Endothelial cell of umbilical vein (primary cell): ENCODE measurements around the gene XRRA1. TPM values are rescaled to one million over a fixed set of nuclear protein-coding genes. Genes with fewer than 3 reads are reported as not detected.

ENCODE experiments used
- BruUV-seq: library from RNA; stranded (reverse); fragments of 400-500 nt; replicated peaks from 2 replicates; lab custom pipeline; 2021; lab: Mats Ljungman, UMichigan
- CTCF ChIA-PET: fragments of 300-600, 350-600 bp; sonication (Branson Sonifier 250); formaldehyde crosslinking; loops from one replicate; lab custom pipeline; 2021; ENCODE audit warnings: antibody characterized with exemption, inconsistent platforms; lab: Charles Lee
- POLR2A ChIA-PET: fragments of 300-600, 350-600 bp; sonication (Branson Sonifier 250); formaldehyde crosslinking; loops from one replicate; lab custom pipeline; 2021; ENCODE audit warnings: antibody characterized with exemption, inconsistent platforms; lab: Charles Lee
- DNase-seq: peaks from one replicate; pipeline ENCODE4 v3.0.0-alpha.2; 2011; ENCODE audit warnings: low read depth, low spot score
- FAIRE-seq: peaks from 2 replicates; lab custom pipeline; 2011; peaks lifted over from hg19 to GRCh38; lab: Jason Lieb, UNC
- H2AFZ ChIP-seq: 2 replicates; pipeline ENCODE4 v1.6.0; 2012; ENCODE audit warnings: low read depth, low read length, control low read depth, inconsistent platforms
- H3K27ac ChIP-seq: 2 replicates; pipeline ENCODE4 v1.5.1; 2011; ENCODE audit warnings: low read depth, mild to moderate bottlenecking, control low read depth, low read length, moderate library complexity; ENCODE audit not compliant: insufficient read depth
- H3K27me3 ChIP-seq, 2 experiments: 2 replicates each; pipeline versions ENCODE4 v1.6.0 to v1.6.1; 2011; ENCODE audit warnings: low read length in 2 of 2, mixed read lengths in 1 of 2; ENCODE audit not compliant: control insufficient read depth in 2 of 2, insufficient read depth in 2 of 2
- H3K36me3 ChIP-seq, 2 experiments: 2 replicates in 1 of 2; 3 replicates in 1 of 2; pipeline ENCODE4 v1.5.1; 2011; ENCODE audit warnings: low read length in 2 of 2, mild to moderate bottlenecking in 1 of 2, moderate library complexity in 1 of 2; ENCODE audit not compliant: control insufficient read depth in 2 of 2, insufficient read depth in 2 of 2; ENCODE audit errors: extremely low read depth in 1 of 2
- H3K4me1 ChIP-seq: 3 replicates; pipeline ENCODE4 v1.5.1; 2011; ENCODE audit warnings: mild to moderate bottlenecking, low read length; ENCODE audit not compliant: control insufficient read depth, insufficient read depth; ENCODE audit errors: extremely low read depth
- H3K4me2 ChIP-seq: 2 replicates; pipeline ENCODE4 v1.6.1; 2011; ENCODE audit warnings: low read length, control low read depth, mixed read lengths; ENCODE audit not compliant: insufficient read depth
- H3K4me3 ChIP-seq, 3 experiments: fragments of 200-600 bp in 1 of 3; sonication (generic), shearing (Covaris generic) in 1 of 3; replicated peaks in 1 of 3; 2 replicates each; pipeline ENCODE4 v1.5.1; 2011 to 2016; ENCODE audit warnings: control low read depth in 3 of 3, low read length in 3 of 3, mild to moderate bottlenecking in 2 of 3, inconsistent platforms in 1 of 3, low read depth in 1 of 3, moderate library complexity in 1 of 3; ENCODE audit not compliant: insufficient read depth in 1 of 3
- H3K79me2 ChIP-seq: 2 replicates; pipeline ENCODE4 v1.6.0; 2012; ENCODE audit warnings: low read length, inconsistent platforms; ENCODE audit not compliant: control insufficient read depth, insufficient read depth
- H3K9ac ChIP-seq: replicated peaks from 2 replicates; pipeline ENCODE3; 2011; ENCODE audit warnings: low read length, control low read depth; ENCODE audit not compliant: insufficient read depth; ENCODE audit errors: extremely low read depth
- H3K9me1 ChIP-seq: replicated peaks from 3 replicates; pipeline ENCODE4 v1.6.0; 2011; ENCODE audit warnings: mild to moderate bottlenecking, low read length; ENCODE audit not compliant: control insufficient read depth, insufficient read depth; ENCODE audit errors: extremely low read depth
- H3K9me3 ChIP-seq: replicated peaks from 2 replicates; pipeline ENCODE4 v1.5.1; 2012; ENCODE audit warnings: low read length, inconsistent platforms; ENCODE audit not compliant: control insufficient read depth, insufficient read depth
- H4K20me1 ChIP-seq: replicated peaks from 2 replicates; pipeline ENCODE3; 2011; ENCODE audit warnings: mild to moderate bottlenecking, low read length; ENCODE audit not compliant: control insufficient read depth, insufficient read depth; ENCODE audit errors: extremely low read depth
- CTCF ChIP-seq, 2 donors: IDR thresholded peaks; 1 replicate in 1 of 2; 2 replicates in 1 of 2; pipeline ENCODE4 v1.5.1; 2011; ENCODE audit warnings: low read length in 2 of 2, mild to moderate bottlenecking in 2 of 2, moderate library complexity in 2 of 2, control low read depth in 1 of 2, inconsistent platforms in 1 of 2, low read depth in 1 of 2; ENCODE audit not compliant: insufficient read depth in 1 of 2; ENCODE audit errors: extremely low read depth in 1 of 2
- EZH2 ChIP-seq: IDR thresholded peaks from 2 replicates; pipeline ENCODE4 v1.6.1; 2012; ENCODE audit warnings: borderline replicate concordance, low read depth, mild to moderate bottlenecking, moderate library complexity, low read length, inconsistent platforms; ENCODE audit not compliant: severe bottlenecking
- FOS ChIP-seq: IDR thresholded peaks from 2 replicates; pipeline ENCODE4 v1.6.1; 2011; ENCODE audit warnings: mild to moderate bottlenecking, low read length, moderate library complexity, borderline replicate concordance; ENCODE audit not compliant: insufficient read depth
- GATA2 ChIP-seq: IDR thresholded peaks from 2 replicates; pipeline ENCODE4 v1.7.0; 2011; ENCODE audit warnings: low read depth, mild to moderate bottlenecking, moderate library complexity, mixed read lengths, low read length; ENCODE audit not compliant: insufficient read length, insufficient read depth
- JUN ChIP-seq: IDR thresholded peaks from 2 replicates; pipeline ENCODE4 v1.6.1; 2011; ENCODE audit warnings: borderline replicate concordance, low read depth; ENCODE audit not compliant: insufficient read length, insufficient read depth
- MAX ChIP-seq: IDR thresholded peaks from 2 replicates; pipeline ENCODE4 v1.6.1; 2011; ENCODE audit not compliant: insufficient read depth, insufficient read length
- MYC ChIP-seq: IDR thresholded peaks from one replicate; pipeline ENCODE4 v1.6.1; 2011; ENCODE audit warnings: mild to moderate bottlenecking, low read depth, low read length
- POLR2A ChIP-seq: IDR thresholded peaks from 2 replicates; pipeline ENCODE4 v1.6.1; 2012; ENCODE audit warnings: low read depth, mild to moderate bottlenecking, control low read depth, low read length
- dilution Hi-C: fragments of 300-500 bp; cut with MboI; formaldehyde crosslinking; loops from one replicate; pipeline ENCODE4 v1.15.0; 2019; ENCODE audit warnings: low sequenced_read_pairs; ENCODE audit not compliant: extremely low pct_ligation_motif_present
- intact Hi-C: fragments of 100-400 bp; cut with micrococcal nuclease; formaldehyde crosslinking; loops from one replicate; pipeline ENCODE4 v1.10.0; 2022
- polyA plus RNA-seq, 4 experiments: library from polyadenylated mRNA; depleted of rRNA in 3 of 4; stranded (reverse) in 3 of 4; unstranded in 1 of 4; fragments of >200 nt; gene quantifications; 2 replicates each; pipeline versions ENCODE4 v1.2.1 to v1.2.3, GENCODE V29; 2011 to 2012; ENCODE audit warnings: missing spikeins in 1 of 4
- total RNA-seq: library from RNA; stranded (reverse); gene quantifications from 2 replicates; pipeline ENCODE4 v1.2.3, GENCODE V29; 2021

XRRA1 gene
- total and polyA plus RNA-seq, 2 donors (not counting 3 experiments of a cell fraction or from before 2014, with no cell fraction given): 8.6 to 11.2 TPM

- Histone ChIP-seq H3K9me1 (no peaks in the 10 kb centered on the region), H4K20me1 (no peaks in the 10 kb centered on the region), H3K4me1 (no peaks in the 10 kb centered on the region), H3K4me2 (no peak overlapping the region), H3K9ac (no peak overlapping the region), H3K4me3 (no peak overlapping the region), H3K79me2 (no peaks in the 10 kb centered on the region), H3K9me3 (peaks cover 3% of the 10 kb centered on the region), H3K36me3 (peaks cover 0 to 4% of the 10 kb centered on the region in 2 experiments), H2AFZ (no peak overlapping the region), H3K27ac (no peak overlapping the region), H3K27me3 (no peaks in the 10 kb centered on the region)
- dilution Hi-C loops (loop anchor here (10.0 to 25.0 kb wide), 2 partner anchors 158 to 396 kb away; no protein-coding TSS in a partner anchor), intact Hi-C loops (loop anchor here (1.0 kb wide), 3 partner anchors 144 to 259 kb away; no protein-coding TSS in a partner anchor)
- DNase-seq: peak; percentile 49
- peak; percentile 86 for FAIRE-seq
- POLR2A ChIA-PET: no interaction called here
- CTCF ChIA-PET: interaction anchor here (0.8 to 6.2 kb wide), 10 partner anchors 47 to 615 kb away, joined by 3 to 140 read pairs (median 4); no protein-coding TSS in a partner anchor
- no TSS peak for BruUV-seq
- no peak for TF ChIP-seq EZH2
- TF ChIP-seq MYC: no peak
- no peak for TF ChIP-seq GATA2
- no peak for TF ChIP-seq FOS
- peak; percentile 39 to 45 for TF ChIP-seq CTCF (IDR thresholded peaks at IDR 0.05; ENCODE audit: extremely low read depth in 1 of 2, insufficient read depth in 1 of 2, low read depth in 1 of 2, low read length in 2 of 2)
- TF ChIP-seq JUN: no peak
- no peak for TF ChIP-seq POLR2A
- TF ChIP-seq MAX: no peak
Observed at GRCh38 chr11:74870485-74870884, 78.4 kb downstream of the XRRA1 start.
